Endothelial cell (in vitro differentiated cells): ENCODE data around the gene FBXL14. TPM values are rescaled to one million over a fixed set of nuclear protein-coding genes. Genes with fewer than 3 reads are reported as not detected.

Source experiments
- DNase-seq: peaks from one replicate; pipeline ENCODE4 v3.0.0; 2021; ENCODE audit warnings: low spot score
- H3K27ac Mint-ChIP-seq: one replicate; pipeline ENCODE4 v1.8.0; 2021; ENCODE audit warnings: mixed read lengths, inconsistent platforms; ENCODE audit not compliant: unreplicated experiment
- H3K27me3 Mint-ChIP-seq: one replicate; pipeline ENCODE4 v1.8.0; 2021; ENCODE audit warnings: mild to moderate bottlenecking, moderate library complexity, mixed read lengths, inconsistent platforms; ENCODE audit not compliant: unreplicated experiment
- H3K36me3 Mint-ChIP-seq: one replicate; pipeline ENCODE4 v1.8.0; 2021; ENCODE audit warnings: mild to moderate bottlenecking, low read depth, mixed read lengths, inconsistent platforms; ENCODE audit not compliant: unreplicated experiment
- H3K4me1 Mint-ChIP-seq: one replicate; pipeline ENCODE4 v1.8.0; 2021; ENCODE audit warnings: mild to moderate bottlenecking, mixed read lengths, inconsistent platforms; ENCODE audit not compliant: unreplicated experiment
- H3K4me3 Mint-ChIP-seq: one replicate; pipeline ENCODE4 v1.8.0; 2021; ENCODE audit warnings: mild to moderate bottlenecking, mixed read lengths, inconsistent platforms; ENCODE audit not compliant: unreplicated experiment
- H3K9me3 Mint-ChIP-seq: one replicate; pipeline ENCODE4 v1.8.0; 2021; ENCODE audit warnings: mixed read lengths, inconsistent platforms; ENCODE audit not compliant: unreplicated experiment
- CTCF ChIP-seq: fragments of 200-600 bp; sonication (generic); IDR thresholded peaks from one replicate; pipeline ENCODE4 v1.5.0; 2021; ENCODE audit warnings: antibody characterized with exemption; ENCODE audit not compliant: unreplicated experiment
- total RNA-seq: library from RNA; stranded (reverse); fragmentation: NEBNext Ultra II Directional; extraction: Animal tissue kit (Norgen Biotek cat#: 25700); gene quantifications from one replicate; pipeline ENCODE4 v1.2.1, GENCODE V29; 2021; ENCODE audit not compliant: unreplicated experiment

FBXL14 gene
- total RNA-seq, 1 donor from 2014 or later, result 14.7 TPM

GRCh38 chr12:1532375-1533165, 61.8 kb downstream of the FBXL14 start:
- Mint-ChIP-seq H3K27ac (no peak overlapping the region), H3K9me3 (no peaks in the 10 kb centered on the region), H3K4me1 (peaks cover 6% of the 10 kb centered on the region), H3K36me3 (peaks cover 3% of the 10 kb centered on the region), H3K27me3 (peaks cover 13% of the 10 kb centered on the region), H3K4me3 (peak overlapping the region; percentile 51)
- no peak for DNase-seq
- no peak for TF ChIP-seq CTCF

- H3K27ac Mint-ChIP-seq, result no peak overlapping the region
- no peak for DNase-seq
These were observed 62.6 kb downstream of the FBXL14 start for GRCh38 chr12:1531654-1532374.

GRCh38 chr12:1531153-1531653, 63.2 kb downstream of the FBXL14 start:
- peak; percentile 29 for DNase-seq
- no peaks in the 10 kb centered on the region for H3K9me3 Mint-ChIP-seq
- peaks cover 12% of the 10 kb centered on the region for H3K4me1 Mint-ChIP-seq
- H3K4me3 Mint-ChIP-seq, result peak overlapping the region; percentile 80
- peaks cover 3% of the 10 kb centered on the region for H3K36me3 Mint-ChIP-seq
- TF ChIP-seq CTCF, result no peak
- peaks cover 13% of the 10 kb centered on the region for H3K27me3 Mint-ChIP-seq
- H3K27ac Mint-ChIP-seq, result no peak overlapping the region

More at GRCh38 chr12:1531654-1532374, 62.6 kb downstream of the FBXL14 start:
- TF ChIP-seq CTCF, result no peak
- peaks cover 13% of the 10 kb centered on the region for H3K27me3 Mint-ChIP-seq
- peaks cover 8% of the 10 kb centered on the region for H3K4me1 Mint-ChIP-seq
- H3K4me3 Mint-ChIP-seq, result peak overlapping the region; percentile 80
- H3K36me3 Mint-ChIP-seq, result peaks cover 3% of the 10 kb centered on the region
- H3K9me3 Mint-ChIP-seq, result no peaks in the 10 kb centered on the region

GRCh38 chr12:1530592-1531152, 63.7 kb downstream of the FBXL14 start:
- Mint-ChIP-seq H3K27me3 (peaks cover 13% of the 10 kb centered on the region), H3K9me3 (no peaks in the 10 kb centered on the region)
- no peak for DNase-seq

More at GRCh38 chr12:1530592-1531152, 63.7 kb downstream of the FBXL14 start:
- H3K27ac Mint-ChIP-seq, result no peak overlapping the region
- H3K4me3 Mint-ChIP-seq, result no peak overlapping the region
- no peak for TF ChIP-seq CTCF
- peaks cover 12% of the 10 kb centered on the region for H3K4me1 Mint-ChIP-seq
- H3K36me3 Mint-ChIP-seq, result peaks cover 3% of the 10 kb centered on the region
